Measurements from ENCODE around the gene PROSER2.
"Not testable (repeated sequence)": the region's sequence is repeated elsewhere in the genome, so short reads cannot be mapped to it uniquely, and the experiment has no call there.

Gene PROSER2

GRCh38 chr10:11885437-11886137 is 62.4 kb downstream of the PROSER2 start:
- no peak for DNase-seq (ENCODE audit: low read depth)

- no peak for DNase-seq (ENCODE audit: low read depth)
These were observed 63.0 kb downstream of the PROSER2 start for GRCh38 chr10:11886138-11886474.

- no peak for DNase-seq (ENCODE audit: low read depth)
These were observed 63.7 kb downstream of the PROSER2 start for GRCh38 chr10:11886851-11887250.

- DNase-seq (ENCODE audit: low read depth): no peak
These were observed 64.4 kb downstream of the PROSER2 start for GRCh38 chr10:11887381-11888227.

GRCh38 chr10:11889263-11889662 is 66.1 kb downstream of the PROSER2 start:
- not testable (repeated sequence) for DNase-seq (ENCODE audit: low read depth)

GRCh38 chr10:11891776-11892486 is 68.8 kb downstream of the PROSER2 start:
- no peak for DNase-seq (ENCODE audit: low read depth)

GRCh38 chr10:11893749-11894278 is 70.7 kb downstream of the PROSER2 start:
- no peak for DNase-seq (ENCODE audit: low read depth)

- DNase-seq (ENCODE audit: low read depth): no peak
These were observed 71.4 kb downstream of the PROSER2 start for GRCh38 chr10:11894381-11895107.

GRCh38 chr10:11895108-11895466 is 71.9 kb downstream of the PROSER2 start:
- no peak for DNase-seq (ENCODE audit: low read depth)

GRCh38 chr10:11895598-11895997 is 72.4 kb downstream of the PROSER2 start:
- no peak for DNase-seq (ENCODE audit: low read depth)

- no peak for DNase-seq (ENCODE audit: low read depth)
These were observed 73.5 kb downstream of the PROSER2 start for GRCh38 chr10:11896549-11897200.

- DNase-seq (ENCODE audit: low read depth): no peak
These were observed 74.8 kb downstream of the PROSER2 start for GRCh38 chr10:11898033-11898371.

GRCh38 chr10:11898372-11899066 is 75.4 kb downstream of the PROSER2 start:
- no peak for DNase-seq (ENCODE audit: low read depth)

GRCh38 chr10:11899067-11899876 is 76.1 kb downstream of the PROSER2 start:
- no peak for DNase-seq (ENCODE audit: low read depth)

GRCh38 chr10:11901036-11901301 is 77.8 kb downstream of the PROSER2 start:
- DNase-seq (ENCODE audit: low read depth): no peak

- no peak for DNase-seq (ENCODE audit: low read depth)
These were observed 78.3 kb downstream of the PROSER2 start for GRCh38 chr10:11901454-11901832.

- no peak for DNase-seq (ENCODE audit: low read depth)
These were observed 78.8 kb downstream of the PROSER2 start for GRCh38 chr10:11901833-11902475.

GRCh38 chr10:11902646-11903045 is 79.5 kb downstream of the PROSER2 start:
- DNase-seq (ENCODE audit: low read depth): no peak

- DNase-seq (ENCODE audit: low read depth): no peak
These were observed 83.6 kb downstream of the PROSER2 start for GRCh38 chr10:11906714-11907113.

GRCh38 chr10:11907914-11908313 is 84.8 kb downstream of the PROSER2 start:
- no peak for DNase-seq (ENCODE audit: low read depth)

Measured in T follicular helper cell (primary cell).